ENCODE measurements around the gene HES2. TPM values are rescaled to one million over a fixed set of nuclear protein-coding genes. Genes with fewer than 3 reads are reported as not detected.
"Not testable (repeated sequence)": the region's sequence is repeated elsewhere in the genome, so short reads cannot be mapped to it uniquely, and the experiment has no call there.

HES2 gene
- total and polyA plus RNA-seq, 9 donors: 0.08 to 9.2 (median 0.43) TPM; not detected in 3

DNA sequence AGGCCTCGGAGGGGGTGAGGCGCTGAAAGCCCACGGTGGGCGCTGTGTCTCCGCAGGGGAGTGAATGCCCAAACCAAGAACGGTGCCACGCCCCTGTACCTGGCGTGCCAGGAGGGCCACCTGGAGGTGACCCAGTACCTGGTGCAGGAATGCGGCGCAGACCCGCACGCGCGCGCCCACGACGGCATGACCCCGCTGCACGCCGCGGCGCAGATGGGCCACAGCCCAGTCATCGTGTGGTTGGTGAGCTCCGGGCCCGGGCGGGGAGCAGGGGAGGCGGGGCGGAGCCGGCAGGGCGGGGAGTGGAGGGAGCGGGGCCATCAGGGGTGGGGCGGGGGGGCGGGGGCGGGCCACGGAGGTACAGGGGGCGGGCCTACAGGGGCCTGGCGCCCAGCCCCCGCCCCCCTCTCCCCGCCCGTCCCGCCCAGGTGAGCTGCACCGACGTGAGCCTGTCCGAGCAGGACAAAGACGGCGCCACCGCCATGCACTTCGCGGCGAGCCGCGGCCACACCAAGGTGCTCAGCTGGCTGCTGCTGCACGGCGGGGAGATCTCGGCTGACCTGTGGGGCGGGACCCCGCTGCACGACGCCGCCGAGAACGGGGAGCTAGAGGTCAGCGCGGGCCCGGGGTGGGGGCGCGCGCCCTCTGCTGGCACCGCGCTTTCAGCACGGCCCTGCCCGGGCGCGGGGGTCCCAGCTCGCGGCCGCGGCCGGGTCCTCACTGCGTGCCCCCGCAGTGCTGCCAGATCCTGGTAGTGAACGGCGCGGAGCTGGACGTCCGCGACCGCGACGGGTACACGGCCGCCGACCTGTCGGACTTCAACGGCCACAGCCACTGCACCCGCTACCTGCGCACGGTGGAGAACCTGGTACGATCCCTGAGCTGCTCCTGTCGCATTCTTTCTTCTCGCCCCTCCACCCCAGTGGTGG lies 20.7 kb upstream of the HES2 start:
- no peak overlapping the region for H3K4me3 ChIP-seq
- 5 to 8% (median 6%) methylated on average over 50 to 98 of the region's 101 CpGs for WGBS, 3 donors
- H3K4me1 ChIP-seq (ENCODE audit: insufficient read depth): peaks cover 1% of the 10 kb centered on the region
- intact Hi-C loops (cut with DNase I): no loop called here
- H3K9me3 ChIP-seq: no peaks in the 10 kb centered on the region
- H3K27ac ChIP-seq: no peak overlapping the region
- no peak for TF ChIP-seq POLR2A (IDR thresholded peaks at IDR 0.05)
- no peak for TF ChIP-seq CTCF (IDR thresholded peaks at IDR 0.05)
- TF ChIP-seq EP300 (IDR thresholded peaks at IDR 0.05): no peak
- DNase-seq: no peak
- H3K36me3 ChIP-seq: no peaks in the 10 kb centered on the region
- H3K27me3 ChIP-seq: no peaks in the 10 kb centered on the region

DNA sequence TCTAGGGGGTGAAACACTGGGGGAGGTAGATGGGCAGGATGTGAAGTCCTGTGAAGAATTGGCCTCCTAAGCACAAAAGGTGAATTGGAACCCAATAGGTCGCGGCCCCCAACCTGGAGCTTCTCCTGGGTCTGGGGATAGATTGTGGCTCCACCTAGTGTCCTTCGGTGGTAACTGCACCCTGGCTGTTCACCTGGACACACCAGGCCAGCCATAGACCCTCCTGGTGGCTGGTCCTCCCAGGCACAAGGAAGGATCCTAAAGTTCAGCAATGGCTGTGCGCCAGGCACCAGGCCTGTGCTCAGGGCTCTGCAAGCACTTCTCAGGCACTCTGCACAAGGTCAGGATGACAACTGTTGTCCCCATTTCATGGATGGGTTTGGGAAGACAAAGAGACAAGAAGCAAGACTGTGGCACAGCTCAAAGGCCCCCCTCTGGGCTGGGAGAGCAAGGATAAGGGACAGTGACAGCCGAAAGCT lies 18.4 kb upstream of the HES2 start:
- WGBS, 3 donors: 7 to 21% (median 19%) methylated on average over 5 of the region's 5 CpGs
- Histone ChIP-seq H3K4me3 (no peak overlapping the region), H3K27ac (no peak overlapping the region), H3K4me1 (ENCODE audit: insufficient read depth) (peaks cover 1% of the 10 kb centered on the region), H3K27me3 (no peaks in the 10 kb centered on the region), H3K9me3 (no peaks in the 10 kb centered on the region), H3K36me3 (no peaks in the 10 kb centered on the region)
- intact Hi-C loops (cut with DNase I): loop anchor here in 1 of 4 donors (10.0 kb wide), 1 partner anchor 193 kb away; the partner anchor contains the start of gene HES3
- TF ChIP-seq CTCF (IDR thresholded peaks at IDR 0.05) (peak; percentile 59 to 71 (median 61)), EP300 (IDR thresholded peaks at IDR 0.05) (no peak)
- peak; percentile 53 to 71 (median 68) for DNase-seq

- intact Hi-C loops (cut with DNase I): loop anchor here in 1 of 4 donors (10.0 kb wide), 1 partner anchor 192 kb away; the partner anchor contains the start of gene HES3
- not testable (repeated sequence) for H3K9me3 ChIP-seq; H3K4me1 ChIP-seq (ENCODE audit: insufficient read depth); H3K27me3 ChIP-seq; H3K4me3 ChIP-seq; H3K27ac ChIP-seq; H3K36me3 ChIP-seq; DNase-seq
- 34 to 48% (median 46%) methylated on average over 21 to 22 of the region's 22 CpGs for WGBS, 3 donors
These were observed 17.4 kb upstream of the HES2 start for GRCh38 chr1:6437012-6437700.

DNA sequence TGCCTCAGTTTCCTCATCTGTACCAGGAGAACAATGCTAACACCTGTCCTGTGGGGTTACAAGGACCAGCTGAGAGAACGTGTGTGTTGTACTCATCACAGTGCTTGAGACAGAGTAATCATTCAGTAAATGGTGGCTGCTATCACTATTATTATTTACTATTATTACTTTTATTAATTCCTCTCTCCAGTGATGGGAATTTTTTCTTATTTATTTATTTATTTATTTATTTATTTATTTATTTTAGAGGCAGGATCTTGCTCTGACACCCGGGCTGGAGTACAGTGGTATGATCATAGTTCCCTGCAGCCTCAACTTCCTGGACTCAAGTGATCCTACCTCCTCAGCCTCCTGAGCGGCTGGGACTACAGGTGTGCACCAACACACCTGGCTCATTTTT lies 16.6 kb upstream of the HES2 start:
- H3K4me3 ChIP-seq; H3K4me1 ChIP-seq (ENCODE audit: insufficient read depth); DNase-seq; H3K27ac ChIP-seq; H3K27me3 ChIP-seq; H3K36me3 ChIP-seq; H3K9me3 ChIP-seq: not testable (repeated sequence)
- 72 to 77% (median 73%) methylated on average over 3 of the region's 3 CpGs for WGBS, 3 donors
- intact Hi-C loops (cut with DNase I): loop anchor here in 1 of 4 donors (10.0 kb wide), 1 partner anchor 191 kb away; the partner anchor contains the start of gene HES3

- TF ChIP-seq CTCF (IDR thresholded peaks at IDR 0.05) (no peak), POLR2A (IDR thresholded peaks at IDR 0.05) (no peak), EP300 (IDR thresholded peaks at IDR 0.05) (no peak)
- DNase-seq: no peak
- Histone ChIP-seq H3K9me3 (no peaks in the 10 kb centered on the region), H3K36me3 (no peaks in the 10 kb centered on the region), H3K4me1 (ENCODE audit: insufficient read depth) (peaks cover 1% of the 10 kb centered on the region), H3K27me3 (no peaks in the 10 kb centered on the region), H3K4me3 (no peak overlapping the region), H3K27ac (no peak overlapping the region)
- intact Hi-C loops (cut with DNase I): loop anchor here in 1 of 4 donors (10.0 kb wide), 1 partner anchor 191 kb away; the partner anchor contains the start of gene HES3
- 62 to 81% (median 69%) methylated on average over 3 of the region's 3 CpGs for WGBS, 3 donors
These were observed 15.8 kb upstream of the HES2 start for GRCh38 chr1:6435547-6435946.
